Measurements from ENCODE around the gene HRAS. TPM values are rescaled to one million over a fixed set of nuclear protein-coding genes. Genes with fewer than 3 reads are reported as not detected.

HRAS gene
- total RNA-seq, 1 experiment from 2014 or later: 47.2 TPM

DNA sequence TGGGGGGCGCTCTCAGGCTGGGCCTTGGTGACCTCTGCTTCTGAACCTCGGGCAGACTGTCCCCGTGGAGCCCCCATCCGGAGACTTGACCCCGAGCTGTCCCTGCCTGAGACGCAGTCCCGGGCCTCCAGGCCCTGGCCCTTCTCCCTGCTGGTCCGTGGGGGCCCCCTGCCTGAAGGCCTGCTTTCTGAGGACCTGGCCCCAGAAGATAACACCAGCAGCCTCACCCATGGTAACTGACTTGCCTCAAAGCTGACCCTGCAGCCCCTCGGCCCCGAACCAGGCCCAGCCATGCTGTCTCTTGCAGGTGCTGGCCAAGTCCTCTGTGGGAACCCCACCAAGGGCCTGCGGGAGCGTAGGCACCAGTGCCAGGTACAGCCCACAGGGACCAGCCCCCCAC is 16.2 kb upstream of the HRAS start:
- H3K4me3 ChIP-seq: no peak overlapping the region
- no peaks in the 10 kb centered on the region for H4K20me1 ChIP-seq (ENCODE audit: insufficient read depth)
- no peak overlapping the region for H3K4me2 ChIP-seq
- no peaks in the 10 kb centered on the region for H3K27me3 ChIP-seq (ENCODE audit: insufficient read depth, low read depth)
- CTCF ChIA-PET: no interaction called here
- DNase-seq: no peak
- intact Hi-C loops (cut with micrococcal nuclease; ENCODE audit: unreplicated experiment): no loop called here
- no peaks in the 10 kb centered on the region for H3K79me2 ChIP-seq (ENCODE audit: low read depth)
- BruUV-seq (replicated peaks): no TSS peak
- no peaks in the 10 kb centered on the region for H3K36me3 ChIP-seq (ENCODE audit: low read depth)
- no peaks in the 10 kb centered on the region for H3K9me2 ChIP-seq (ENCODE audit: insufficient read depth)
- TF ChIP-seq, protein P1, sequence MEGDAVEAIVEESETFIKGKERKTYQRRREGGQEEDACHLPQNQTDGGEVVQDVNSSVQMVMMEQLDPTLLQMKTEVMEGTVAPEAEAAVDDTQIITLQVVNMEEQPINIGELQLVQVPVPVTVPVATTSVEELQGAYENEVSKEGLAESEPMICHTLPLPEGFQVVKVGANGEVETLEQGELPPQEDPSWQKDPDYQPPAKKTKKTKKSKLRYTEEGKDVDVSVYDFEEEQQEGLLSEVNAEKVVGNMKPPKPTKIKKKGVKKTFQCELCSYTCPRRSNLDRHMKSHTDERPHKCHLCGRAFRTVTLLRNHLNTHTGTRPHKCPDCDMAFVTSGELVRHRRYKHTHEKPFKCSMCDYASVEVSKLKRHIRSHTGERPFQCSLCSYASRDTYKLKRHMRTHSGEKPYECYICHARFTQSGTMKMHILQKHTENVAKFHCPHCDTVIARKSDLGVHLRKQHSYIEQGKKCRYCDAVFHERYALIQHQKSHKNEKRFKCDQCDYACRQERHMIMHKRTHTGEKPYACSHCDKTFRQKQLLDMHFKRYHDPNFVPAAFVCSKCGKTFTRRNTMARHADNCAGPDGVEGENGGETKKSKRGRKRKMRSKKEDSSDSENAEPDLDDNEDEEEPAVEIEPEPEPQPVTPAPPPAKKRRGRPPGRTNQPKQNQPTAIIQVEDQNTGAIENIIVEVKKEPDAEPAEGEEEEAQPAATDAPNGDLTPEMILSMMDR (conservative IDR thresholded peaks at IDR 0.05): no peak
- no peak for TF ChIP-seq EZH2 (IDR thresholded peaks at IDR 0.05; ENCODE audit: low read depth)
- H3K4me1 ChIP-seq (replicated peaks; ENCODE audit: insufficient read depth): no peaks in the 10 kb centered on the region
- H3K27ac ChIP-seq: no peak overlapping the region
- POLR2A ChIA-PET (ENCODE audit: unreplicated experiment): no interaction called here
- no peak overlapping the region for H2AFZ ChIP-seq
- H3F3A ChIP-seq (ENCODE audit: insufficient read depth, low read depth): no peaks in the 10 kb centered on the region
- no peaks in the 10 kb centered on the region for H3K9me3 ChIP-seq (ENCODE audit: insufficient read depth, low read depth)

DNA sequence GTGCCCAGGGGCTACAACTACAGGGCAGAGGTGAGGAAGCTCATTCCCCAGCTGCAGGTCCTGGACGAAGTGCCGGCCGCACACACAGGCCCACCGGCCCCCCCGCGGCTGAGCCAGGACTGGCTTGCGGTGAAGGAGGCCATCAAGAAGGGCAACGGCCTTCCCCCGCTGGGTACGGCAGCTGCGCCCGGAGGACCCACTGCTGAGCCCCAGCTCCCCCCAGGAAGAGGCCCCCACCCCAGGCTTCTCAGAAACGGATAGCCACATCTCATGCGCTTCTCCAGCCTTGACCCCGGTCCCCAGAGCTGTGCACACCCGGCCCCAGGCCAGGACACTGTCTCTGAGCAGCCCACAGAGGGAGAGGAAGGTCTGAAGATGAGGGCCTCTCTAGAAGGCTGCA is 15.8 kb upstream of the HRAS start:
- no TSS peak for BruUV-seq (replicated peaks)
- POLR2A ChIA-PET (ENCODE audit: unreplicated experiment): interaction anchor here (0.6 kb wide), 2 partner anchors 146 to 226 kb away, joined by 3 to 6 read pairs; no protein-coding TSS in a partner anchor
- H3K4me2 ChIP-seq: no peak overlapping the region
- H3K36me3 ChIP-seq (ENCODE audit: low read depth): no peaks in the 10 kb centered on the region
- H2AFZ ChIP-seq: no peak overlapping the region
- H3K4me3 ChIP-seq: no peak overlapping the region
- intact Hi-C loops (cut with micrococcal nuclease; ENCODE audit: unreplicated experiment): no loop called here
- H4K20me1 ChIP-seq (ENCODE audit: insufficient read depth): no peaks in the 10 kb centered on the region
- no peaks in the 10 kb centered on the region for H3K9me2 ChIP-seq (ENCODE audit: insufficient read depth)
- CTCF ChIA-PET: no interaction called here
- H3K79me2 ChIP-seq (ENCODE audit: low read depth): no peaks in the 10 kb centered on the region
- H3K27me3 ChIP-seq (ENCODE audit: insufficient read depth, low read depth): no peaks in the 10 kb centered on the region
- H3K4me1 ChIP-seq (replicated peaks; ENCODE audit: insufficient read depth): no peaks in the 10 kb centered on the region
- no peak for DNase-seq
- H3K9me3 ChIP-seq (ENCODE audit: insufficient read depth, low read depth): no peaks in the 10 kb centered on the region
- H3K27ac ChIP-seq: no peak overlapping the region
- TF ChIP-seq EZH2 (IDR thresholded peaks at IDR 0.05; ENCODE audit: low read depth): no peak
- TF ChIP-seq, protein P1 (conservative IDR thresholded peaks at IDR 0.05): no peak
- no peaks in the 10 kb centered on the region for H3F3A ChIP-seq (ENCODE audit: insufficient read depth, low read depth)

DNA sequence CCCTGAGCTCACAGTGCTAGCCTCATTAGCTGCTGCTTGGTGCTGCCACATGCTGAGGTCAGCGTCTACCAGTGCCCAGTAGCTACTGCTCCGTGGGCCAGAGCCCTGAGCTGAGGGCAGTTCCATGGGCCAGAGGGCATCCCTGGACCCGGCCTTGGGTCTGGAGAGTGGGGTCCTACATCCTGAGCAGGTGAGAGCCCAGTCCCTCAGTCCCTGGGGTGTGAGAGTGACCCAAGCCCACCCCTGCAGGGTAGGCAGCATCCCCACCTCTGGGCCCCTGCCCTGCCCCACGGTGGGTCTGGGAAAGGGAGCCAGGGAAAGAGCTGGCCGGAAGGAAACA is 15.3 kb upstream of the HRAS start:
- Histone ChIP-seq H3K4me1 (replicated peaks; ENCODE audit: insufficient read depth) (no peaks in the 10 kb centered on the region), H3K36me3 (ENCODE audit: low read depth) (no peaks in the 10 kb centered on the region), H3K27me3 (ENCODE audit: insufficient read depth, low read depth) (no peaks in the 10 kb centered on the region), H3K79me2 (ENCODE audit: low read depth) (no peaks in the 10 kb centered on the region), H3K4me2 (no peak overlapping the region), H2AFZ (no peak overlapping the region), H3K4me3 (no peak overlapping the region), H3K27ac (no peak overlapping the region), H3K9me2 (ENCODE audit: insufficient read depth) (no peaks in the 10 kb centered on the region), H4K20me1 (ENCODE audit: insufficient read depth) (no peaks in the 10 kb centered on the region), H3F3A (ENCODE audit: insufficient read depth, low read depth) (no peaks in the 10 kb centered on the region), H3K9me3 (ENCODE audit: insufficient read depth, low read depth) (no peaks in the 10 kb centered on the region)
- no peak for DNase-seq
- ChIA-PET POLR2A (ENCODE audit: unreplicated experiment) (interaction anchor here (0.6 kb wide), 2 partner anchors 146 to 226 kb away, joined by 3 to 6 read pairs; no protein-coding TSS in a partner anchor), CTCF (no interaction called here)
- intact Hi-C loops (cut with micrococcal nuclease; ENCODE audit: unreplicated experiment): no loop called here
- TF ChIP-seq, protein P1 (conservative IDR thresholded peaks at IDR 0.05): no peak
- TF ChIP-seq EZH2 (IDR thresholded peaks at IDR 0.05; ENCODE audit: low read depth): no peak
- BruUV-seq (replicated peaks): no TSS peak
